Colonic mucosa (tissue), 4 donors: ENCODE measurements around the gene ANKRD33. TPM values are rescaled to one million over a fixed set of nuclear protein-coding genes. Genes with fewer than 3 reads are reported as not detected.

ENCODE experiments used
- DNase-seq: peaks from one replicate; pipeline ENCODE4 v3.0.0-alpha.2; 2020
- H3K27ac ChIP-seq: fragments of 200-600 bp; one replicate; pipeline ENCODE4 v1.8.0; 2021
- H3K27me3 ChIP-seq: fragments of 200-600 bp; one replicate; pipeline ENCODE4 v1.8.0; 2021
- H3K36me3 ChIP-seq: fragments of 200-600 bp; one replicate; pipeline ENCODE4 v1.8.0; 2021
- H3K4me1 ChIP-seq: fragments of 200-600 bp; one replicate; pipeline ENCODE4 v1.8.0; 2021; ENCODE audit warnings: mild to moderate bottlenecking
- H3K4me3 ChIP-seq: fragments of 200-600 bp; one replicate; pipeline ENCODE4 v1.8.0; 2021
- H3K9ac ChIP-seq, 2 donors: one replicate each; pipeline ENCODE4 v1.7.0; 2013; ENCODE audit warnings: control low read depth in 2 of 2, low read depth in 2 of 2, low read length in 2 of 2
- H3K9me3 ChIP-seq: fragments of 200-600 bp; one replicate; pipeline ENCODE4 v1.8.0; 2021
- CTCF ChIP-seq: fragments of 200-600 bp; IDR thresholded peaks from one replicate; pipeline ENCODE4 v1.8.0; 2022; ENCODE audit warnings: antibody characterized with exemption, mild to moderate bottlenecking
- intact Hi-C: fragments of 100-400 bp; cut with DNase I; formaldehyde crosslinking; loops from one replicate; pipeline ENCODE4 v1.14.1; 2022
- total RNA-seq, 2 donors: library from RNA; stranded (reverse); fragmentation: NEBNext Ultra II Directional in 1 of 2; extraction: Animal tissue kit (Norgen Biotek cat#: 25700) in 1 of 2; gene quantifications; one replicate each; pipeline ENCODE4 v1.2.1, GENCODE V29; 2021
- donor health status: healthy.
- donor health status: DM: no; HTN: no; CAD: no.
- donor health status: DM: no; HTN: no; CAD: no.

Gene ANKRD33
- total RNA-seq, 2 donors from 2014 or later = not detected

GRCh38 chr12:51901121-51901817, 13.4 kb downstream of the ANKRD33 start:
- Histone ChIP-seq H3K4me3 (no peak overlapping the region), H3K9me3 (no peaks in the 10 kb centered on the region), H3K36me3 (no peaks in the 10 kb centered on the region), H3K27me3 (no peaks in the 10 kb centered on the region), H3K27ac (peak overlapping the region; percentile 11), H3K9ac (no peak overlapping the region), H3K4me1 (peaks cover 9% of the 10 kb centered on the region)
- peak; percentile 78 for DNase-seq
- TF ChIP-seq CTCF = no peak
- intact Hi-C loops = no loop called here

GRCh38 chr12:51901881-51902280, 14.0 kb downstream of the ANKRD33 start:
- Histone ChIP-seq H3K27me3 (no peaks in the 10 kb centered on the region), H3K9ac (no peak overlapping the region), H3K9me3 (no peaks in the 10 kb centered on the region), H3K4me1 (peaks cover 16% of the 10 kb centered on the region), H3K36me3 (no peaks in the 10 kb centered on the region), H3K27ac (peak overlapping the region; percentile 11), H3K4me3 (no peak overlapping the region)
- intact Hi-C loops = no loop called here
- no peak for DNase-seq
- TF ChIP-seq CTCF = no peak

GRCh38 chr12:51904951-51905470, 17.1 kb downstream of the ANKRD33 start:
- H3K9ac ChIP-seq = peak overlapping the region in 1 of 2 donors; percentile 4
- no peak for DNase-seq
- intact Hi-C loops = no loop called here

GRCh38 chr12:51905471-51906429, 17.8 kb downstream of the ANKRD33 start:
- no peak overlapping the region for H3K4me3 ChIP-seq
- no peak for TF ChIP-seq CTCF
- peak; percentile 87 for DNase-seq

More at GRCh38 chr12:51904951-51905470, 17.1 kb downstream of the ANKRD33 start:
- Histone ChIP-seq H3K4me3 (no peak overlapping the region), H3K36me3 (no peaks in the 10 kb centered on the region), H3K9me3 (no peaks in the 10 kb centered on the region), H3K27ac (peak overlapping the region; percentile 81), H3K27me3 (no peaks in the 10 kb centered on the region), H3K4me1 (peaks cover 11% of the 10 kb centered on the region)
- TF ChIP-seq CTCF = no peak

DNA sequence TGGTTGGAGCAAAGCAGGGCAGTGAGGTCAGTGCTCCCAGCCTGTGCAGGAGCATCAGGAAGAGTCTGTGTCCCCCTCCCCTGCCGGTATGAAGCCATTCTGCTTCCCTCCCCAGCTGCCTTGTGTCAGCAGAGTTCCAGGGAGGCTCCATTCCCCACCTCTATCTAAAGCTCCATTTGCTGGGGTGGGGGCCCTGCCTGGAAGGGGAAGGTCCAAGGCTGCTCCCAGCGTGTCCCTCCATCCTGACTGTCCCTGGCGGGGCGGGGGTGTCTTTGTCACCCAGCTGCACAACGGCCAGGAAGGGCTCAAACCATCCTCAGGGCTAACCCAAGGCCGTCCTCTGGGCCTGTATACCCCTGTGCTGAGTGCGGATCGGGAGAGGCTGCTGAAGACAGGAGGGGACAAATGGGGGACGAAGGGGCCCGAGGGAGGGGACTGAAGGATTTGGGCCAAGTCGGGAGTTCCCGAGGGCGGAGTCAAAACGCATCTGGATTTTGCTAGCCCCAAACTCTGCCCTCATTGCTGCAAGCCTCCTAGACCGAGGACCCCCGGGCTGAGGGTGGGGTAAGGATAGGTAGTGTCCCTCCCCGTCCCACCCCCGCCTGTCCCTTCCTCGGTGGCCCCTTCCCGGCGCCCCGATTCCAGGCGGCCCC, 18.7 kb downstream of the ANKRD33 start:
- intact Hi-C loops = no loop called here
- no peak for TF ChIP-seq CTCF
- Histone ChIP-seq H3K4me1 (peaks cover 23% of the 10 kb centered on the region), H3K27ac (peak overlapping the region; percentile 81), H3K9me3 (no peaks in the 10 kb centered on the region), H3K27me3 (no peaks in the 10 kb centered on the region), H3K9ac (peak overlapping the region; percentile 80 to 95), H3K4me3 (peak overlapping the region; percentile 66), H3K36me3 (no peaks in the 10 kb centered on the region)
- no peak for DNase-seq

More at GRCh38 chr12:51905471-51906429, 17.8 kb downstream of the ANKRD33 start:
- no peaks in the 10 kb centered on the region for H3K36me3 ChIP-seq
- intact Hi-C loops = no loop called here
- peak overlapping the region in 1 of 2 donors; percentile 80 for H3K9ac ChIP-seq
- H3K27ac ChIP-seq = peak overlapping the region; percentile 81
- H3K27me3 ChIP-seq = no peaks in the 10 kb centered on the region
- peaks cover 15% of the 10 kb centered on the region for H3K4me1 ChIP-seq
- H3K9me3 ChIP-seq = no peaks in the 10 kb centered on the region
